ENCODE data around the gene CD44. TPM values are rescaled to one million over a fixed set of nuclear protein-coding genes. Genes with fewer than 3 reads are reported as not detected.

The CD44 gene
- total RNA-seq, 4 donors from 2014 or later, result 861 to 1,282 (median 914) TPM

GRCh38 chr11:35185696-35186095 lies 46.7 kb downstream of the CD44 start:
- TF ChIP-seq CTCF (IDR thresholded peaks at IDR 0.05) (no peak), POLR2A (IDR thresholded peaks at IDR 0.05) (no peak)
- no peak overlapping the region for H3K4me3 ChIP-seq (ENCODE audit: low read depth, poor library complexity, severe bottlenecking)
- 59 to 60% methylated on average over 2 of the region's 2 CpGs for WGBS, 2 donors
- no peak for DNase-seq (ENCODE audit: low spot score in 2 of 2)
- intact Hi-C loops (cut with DNase I; ENCODE audit: low total_unique reads), result no loop called here

GRCh38 chr11:35187996-35188395 lies 49.0 kb downstream of the CD44 start:
- TF ChIP-seq POLR2A (IDR thresholded peaks at IDR 0.05) (no peak), CTCF (IDR thresholded peaks at IDR 0.05) (no peak)
- 56 to 76% methylated on average over 3 of the region's 3 CpGs for WGBS, 2 donors
- no peak overlapping the region for H3K4me3 ChIP-seq (ENCODE audit: low read depth, poor library complexity, severe bottlenecking)
- DNase-seq (ENCODE audit: low spot score in 2 of 2), result no peak
- intact Hi-C loops (cut with DNase I; ENCODE audit: low total_unique reads), result no loop called here

GRCh38 chr11:35190804-35191348 lies 51.9 kb downstream of the CD44 start:
- no peak for TF ChIP-seq POLR2A (IDR thresholded peaks at IDR 0.05)
- TF ChIP-seq CTCF (IDR thresholded peaks at IDR 0.05), result no peak
- no peak overlapping the region for H3K4me3 ChIP-seq (ENCODE audit: low read depth, poor library complexity, severe bottlenecking)
- intact Hi-C loops (cut with DNase I; ENCODE audit: low total_unique reads), result no loop called here
- 90 to 92% methylated on average over 6 of the region's 6 CpGs for WGBS, 2 donors
- DNase-seq (ENCODE audit: low spot score in 2 of 2), result no peak

- H3K4me3 ChIP-seq (ENCODE audit: low read depth, poor library complexity, severe bottlenecking), result no peak overlapping the region
- no peak for TF ChIP-seq CTCF (IDR thresholded peaks at IDR 0.05)
- no peak for TF ChIP-seq POLR2A (IDR thresholded peaks at IDR 0.05)
- 36 to 52% methylated on average over 3 of the region's 3 CpGs for WGBS, 2 donors
- DNase-seq (ENCODE audit: low spot score in 2 of 2), result no peak
- intact Hi-C loops (cut with DNase I; ENCODE audit: low total_unique reads), result no loop called here
Measured at GRCh38 chr11:35192347-35192746, 53.4 kb downstream of the CD44 start.

GRCh38 chr11:35193767-35194166 lies 54.8 kb downstream of the CD44 start:
- TF ChIP-seq POLR2A (IDR thresholded peaks at IDR 0.05) (no peak), CTCF (IDR thresholded peaks at IDR 0.05) (no peak)

GRCh38 chr11:35197292-35197691 lies 58.3 kb downstream of the CD44 start:
- intact Hi-C loops (cut with DNase I; ENCODE audit: low total_unique reads), result no loop called here
- TF ChIP-seq CTCF (IDR thresholded peaks at IDR 0.05) (no peak), POLR2A (IDR thresholded peaks at IDR 0.05) (no peak)
- DNase-seq (ENCODE audit: low spot score in 2 of 2), result no peak
- 86 to 88% methylated on average over 1 of the region's 1 CpG for WGBS, 2 donors
- no peak overlapping the region for H3K4me3 ChIP-seq (ENCODE audit: low read depth, poor library complexity, severe bottlenecking)

More at GRCh38 chr11:35193767-35194166, 54.8 kb downstream of the CD44 start:
- H3K4me3 ChIP-seq (ENCODE audit: low read depth, poor library complexity, severe bottlenecking), result no peak overlapping the region
- 78 to 80% methylated on average over 6 of the region's 6 CpGs for WGBS, 2 donors
- no peak for DNase-seq (ENCODE audit: low spot score in 2 of 2)
- intact Hi-C loops (cut with DNase I; ENCODE audit: low total_unique reads), result no loop called here

All from lower leg skin (tissue), 4 donors.